Measurements from ENCODE around the gene TMIGD1.

DNA sequence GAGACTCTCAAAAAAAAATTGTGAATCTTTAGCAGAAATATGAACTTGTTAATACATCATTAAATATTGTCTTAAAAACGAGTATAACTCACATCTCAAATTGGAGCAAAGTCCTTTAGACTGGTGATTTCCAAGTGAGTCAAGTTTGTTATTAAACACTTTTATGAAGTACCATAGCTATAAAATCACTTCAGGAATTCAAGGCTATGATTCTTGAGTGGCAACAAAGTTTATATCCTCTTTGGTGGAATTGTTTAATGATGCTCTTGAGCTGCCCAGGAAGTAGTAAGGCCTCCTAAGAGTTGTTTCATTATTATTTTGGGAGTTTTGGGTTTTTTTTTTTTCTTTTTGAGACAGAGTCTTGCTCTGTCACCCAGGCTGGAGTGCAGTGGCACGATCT is 25.5 kb downstream of the TMIGD1 start:
- TF ChIP-seq, protein P1, sequence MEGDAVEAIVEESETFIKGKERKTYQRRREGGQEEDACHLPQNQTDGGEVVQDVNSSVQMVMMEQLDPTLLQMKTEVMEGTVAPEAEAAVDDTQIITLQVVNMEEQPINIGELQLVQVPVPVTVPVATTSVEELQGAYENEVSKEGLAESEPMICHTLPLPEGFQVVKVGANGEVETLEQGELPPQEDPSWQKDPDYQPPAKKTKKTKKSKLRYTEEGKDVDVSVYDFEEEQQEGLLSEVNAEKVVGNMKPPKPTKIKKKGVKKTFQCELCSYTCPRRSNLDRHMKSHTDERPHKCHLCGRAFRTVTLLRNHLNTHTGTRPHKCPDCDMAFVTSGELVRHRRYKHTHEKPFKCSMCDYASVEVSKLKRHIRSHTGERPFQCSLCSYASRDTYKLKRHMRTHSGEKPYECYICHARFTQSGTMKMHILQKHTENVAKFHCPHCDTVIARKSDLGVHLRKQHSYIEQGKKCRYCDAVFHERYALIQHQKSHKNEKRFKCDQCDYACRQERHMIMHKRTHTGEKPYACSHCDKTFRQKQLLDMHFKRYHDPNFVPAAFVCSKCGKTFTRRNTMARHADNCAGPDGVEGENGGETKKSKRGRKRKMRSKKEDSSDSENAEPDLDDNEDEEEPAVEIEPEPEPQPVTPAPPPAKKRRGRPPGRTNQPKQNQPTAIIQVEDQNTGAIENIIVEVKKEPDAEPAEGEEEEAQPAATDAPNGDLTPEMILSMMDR (IDR thresholded peaks at IDR 0.05) = no peak
- no peak for TF ChIP-seq POLR2A (IDR thresholded peaks at IDR 0.05)
